Measurements from ENCODE around the gene B3GALNT1.
A peak's percentile ranks its signal among the peaks of the same experiment; 100 is the strongest.

Gene B3GALNT1, protein sequence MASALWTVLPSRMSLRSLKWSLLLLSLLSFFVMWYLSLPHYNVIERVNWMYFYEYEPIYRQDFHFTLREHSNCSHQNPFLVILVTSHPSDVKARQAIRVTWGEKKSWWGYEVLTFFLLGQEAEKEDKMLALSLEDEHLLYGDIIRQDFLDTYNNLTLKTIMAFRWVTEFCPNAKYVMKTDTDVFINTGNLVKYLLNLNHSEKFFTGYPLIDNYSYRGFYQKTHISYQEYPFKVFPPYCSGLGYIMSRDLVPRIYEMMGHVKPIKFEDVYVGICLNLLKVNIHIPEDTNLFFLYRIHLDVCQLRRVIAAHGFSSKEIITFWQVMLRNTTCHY

DNA sequence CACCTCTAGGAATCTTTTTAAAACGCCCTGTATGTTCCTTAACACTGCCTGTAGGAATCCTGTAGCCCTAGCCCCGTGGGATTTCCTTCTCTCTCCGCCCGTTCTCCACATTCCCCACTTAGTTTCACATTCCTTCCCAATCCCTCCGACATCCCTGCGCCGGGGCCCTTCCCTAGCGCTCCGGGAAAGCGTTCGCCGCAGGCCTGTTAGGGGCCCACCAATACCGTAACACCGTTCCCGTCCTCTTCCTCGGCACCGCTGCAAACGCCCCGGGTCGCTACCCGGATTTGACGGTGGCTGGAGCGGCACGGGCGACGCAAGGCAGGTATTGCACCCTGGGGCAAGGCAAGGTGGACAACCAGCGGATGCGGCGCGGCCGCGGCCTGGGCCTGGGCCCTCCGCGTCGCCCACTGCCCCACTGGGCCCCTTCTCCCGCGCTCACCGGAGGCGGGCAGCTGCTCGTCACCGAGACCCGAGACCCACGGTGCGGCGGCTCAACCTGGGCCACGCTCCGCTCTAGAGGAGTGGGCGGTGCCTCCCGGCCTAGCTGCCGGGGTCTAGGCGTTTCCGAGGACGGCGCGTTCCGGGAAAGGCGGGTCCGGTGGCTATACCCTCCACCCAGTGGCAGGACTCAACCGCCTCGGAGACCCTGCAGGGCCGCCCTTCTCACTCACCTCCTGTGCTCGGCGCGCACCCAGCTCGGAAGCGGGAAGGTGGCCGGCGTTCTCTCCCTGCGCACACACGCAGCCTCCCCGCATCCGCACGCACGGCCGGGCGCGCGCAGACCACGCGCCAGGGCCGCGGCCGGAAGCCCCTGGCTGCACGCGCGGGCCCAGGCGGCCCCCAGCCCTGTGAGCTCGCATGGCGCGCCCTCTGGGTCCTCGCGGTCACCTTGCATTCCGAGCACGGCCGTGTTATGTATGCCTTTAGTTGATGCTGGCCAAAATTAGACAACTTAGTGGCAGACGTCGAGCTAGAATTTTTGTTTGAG, at the start of gene B3GALNT1:
TSS of gene B3GALNT1 (minus strand) at position 789 of the 991 bp plus-strand sequence. CDS start 18,595 bp downstream, outside the sequence.
- peak; percentile 47 for DNase-seq (ENCODE audit: low spot score)

DNA sequence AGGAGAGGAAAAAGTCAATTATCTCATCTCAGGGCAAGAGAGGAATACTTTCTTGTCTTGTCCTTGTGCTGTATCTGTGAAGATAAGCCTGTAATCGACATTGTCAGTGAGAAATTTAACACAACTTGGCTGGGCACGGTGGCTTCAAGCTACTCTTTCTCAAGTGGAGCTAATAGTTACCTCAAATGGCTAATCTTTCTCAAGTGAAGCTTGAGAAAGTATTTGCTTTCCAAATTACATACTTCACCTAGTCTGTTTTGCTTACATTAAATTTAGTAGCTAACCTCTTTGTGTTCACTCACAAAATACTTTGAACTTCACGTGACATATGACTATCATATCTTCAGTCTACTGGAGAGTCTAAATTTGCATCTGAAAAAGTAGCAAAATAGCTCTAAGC, 48.3 kb upstream of the B3GALNT1 start:
- DNase-seq (ENCODE audit: low spot score) = no peak

DNA sequence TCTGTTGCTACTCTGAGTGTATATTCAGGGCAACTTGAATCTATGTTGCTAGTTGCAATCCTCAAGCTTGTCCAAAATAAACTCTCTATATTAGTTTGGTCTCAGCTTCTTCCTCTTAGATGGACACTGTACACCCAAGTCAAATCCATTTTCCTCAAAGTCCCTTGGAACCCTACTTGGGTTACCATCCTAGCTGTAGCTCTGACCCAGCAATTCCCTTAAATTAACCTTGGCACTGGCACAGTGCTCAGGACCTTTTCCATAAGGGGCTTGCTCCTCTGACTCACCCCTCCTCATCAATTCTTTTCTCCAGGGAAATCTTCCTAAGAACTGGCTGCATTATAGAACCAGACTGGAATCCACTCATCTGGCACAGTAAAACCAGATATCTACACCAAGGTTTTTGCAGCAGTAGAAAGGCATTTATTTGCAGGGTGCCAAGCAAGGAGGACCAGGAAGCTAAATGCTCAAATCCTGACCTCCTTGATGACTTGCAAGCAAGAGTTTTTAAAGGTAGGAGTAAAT, 44.9 kb upstream of the B3GALNT1 start:
- no peak for DNase-seq (ENCODE audit: low spot score)

DNA sequence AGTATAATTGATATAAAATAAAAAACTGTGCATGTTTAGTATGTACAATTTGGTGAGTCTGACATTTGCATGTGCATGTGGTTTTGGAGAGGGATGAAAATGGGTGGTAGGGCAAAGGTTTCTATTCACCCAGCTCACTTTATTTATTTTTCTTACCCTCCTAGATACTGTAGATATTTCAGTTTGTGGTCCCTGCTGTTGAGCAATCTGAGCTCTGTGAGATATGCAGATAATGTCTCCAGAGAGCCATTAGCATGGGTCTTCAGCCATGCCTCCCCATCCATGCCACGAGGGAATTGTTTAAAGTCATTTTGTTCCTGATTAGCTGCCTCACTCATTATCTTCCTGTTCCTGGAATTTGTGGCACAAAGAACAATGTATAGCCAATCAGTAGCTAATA, 44.4 kb upstream of the B3GALNT1 start:
- DNase-seq (ENCODE audit: low spot score) = no peak

DNA sequence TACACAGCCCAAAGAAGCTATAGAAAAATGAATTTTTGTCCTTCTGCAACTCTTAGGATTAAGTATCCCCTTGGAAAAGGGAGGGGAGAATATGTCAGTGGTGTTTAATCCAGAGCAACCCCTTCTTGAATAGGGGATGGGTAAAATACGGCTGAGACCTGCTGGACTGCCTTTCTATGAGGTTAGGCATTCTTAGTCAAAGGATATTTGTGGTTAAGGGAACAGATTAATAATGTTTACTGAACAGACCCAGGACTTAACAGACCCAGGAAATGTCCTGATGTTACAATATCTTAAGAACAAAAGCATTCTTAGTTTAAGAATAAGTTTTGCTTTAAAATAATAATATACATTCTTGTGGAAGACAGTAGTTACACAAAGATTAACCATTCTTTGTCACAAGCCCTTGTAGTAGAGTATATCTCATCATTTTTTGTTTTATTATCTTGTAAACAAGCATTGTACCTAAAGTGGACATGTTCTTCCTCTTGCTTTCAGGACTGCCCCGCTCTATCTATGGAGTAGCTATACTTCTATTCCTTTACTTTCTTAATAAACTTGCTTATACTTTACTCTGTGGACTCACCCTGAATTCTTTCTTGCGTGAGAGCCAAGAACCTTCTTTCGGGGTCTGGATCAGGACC, 43.8 kb upstream of the B3GALNT1 start:
- no peak for DNase-seq (ENCODE audit: low spot score)

DNA sequence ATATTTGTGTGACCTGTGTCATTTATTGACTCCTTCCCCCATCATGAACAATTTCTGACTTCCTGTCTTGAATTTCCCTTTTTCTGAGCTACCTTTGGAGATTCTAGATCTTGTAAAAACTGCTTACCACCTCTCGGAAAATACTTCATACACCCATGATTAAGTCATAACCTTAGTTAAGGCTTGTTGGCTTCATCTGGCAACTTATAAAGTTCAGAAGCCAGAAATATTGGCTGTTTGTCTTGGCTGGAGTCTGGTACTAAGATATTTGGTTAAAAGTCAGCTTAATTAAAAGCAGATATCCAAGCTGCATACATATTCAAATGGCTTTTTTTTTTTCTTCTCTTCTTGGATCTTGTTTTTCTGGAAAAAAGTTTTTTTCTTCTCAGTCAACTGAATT, 37.3 kb upstream of the B3GALNT1 start:
- no peak for DNase-seq (ENCODE audit: low spot score)

DNA sequence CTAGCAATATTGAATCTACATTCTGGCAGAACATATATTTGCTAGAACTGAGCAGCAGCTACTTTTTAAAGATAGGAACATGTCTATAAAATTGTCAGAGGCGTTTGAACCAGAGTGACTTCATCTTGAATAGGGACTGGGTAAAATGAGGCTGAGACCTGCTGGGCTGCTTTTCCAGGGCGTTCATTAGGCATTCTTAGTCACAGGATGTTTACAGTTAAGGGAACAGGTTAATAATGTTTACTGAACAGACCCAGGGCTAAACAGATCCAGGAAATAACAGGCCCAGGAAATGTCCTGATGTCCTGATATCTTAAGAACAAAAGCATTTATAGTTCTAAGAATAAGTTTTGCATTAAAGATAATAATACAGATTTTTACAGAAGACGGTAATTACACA, 34.5 kb upstream of the B3GALNT1 start:
- no peak for DNase-seq (ENCODE audit: low spot score)

DNA sequence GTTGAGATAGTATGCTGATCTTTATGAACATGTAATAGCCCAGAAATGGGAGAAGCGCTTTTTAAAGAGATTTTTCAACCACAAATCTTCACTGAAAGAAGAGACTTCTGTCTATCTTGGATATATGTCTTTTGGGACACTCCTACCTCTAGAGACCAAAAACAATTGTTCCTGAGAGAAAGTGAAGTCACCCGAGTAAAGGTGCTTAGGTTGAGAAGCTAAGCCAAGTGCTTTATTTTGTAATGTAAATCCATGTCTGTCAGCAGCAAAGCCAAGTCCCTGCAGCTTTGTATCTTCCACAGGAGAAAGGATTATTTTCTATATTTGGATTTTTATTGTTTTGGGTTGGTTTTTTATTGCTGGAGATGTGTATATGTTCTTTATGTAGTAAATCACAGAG, 32.1 kb upstream of the B3GALNT1 start:
- no peak for DNase-seq (ENCODE audit: low spot score)

DNA sequence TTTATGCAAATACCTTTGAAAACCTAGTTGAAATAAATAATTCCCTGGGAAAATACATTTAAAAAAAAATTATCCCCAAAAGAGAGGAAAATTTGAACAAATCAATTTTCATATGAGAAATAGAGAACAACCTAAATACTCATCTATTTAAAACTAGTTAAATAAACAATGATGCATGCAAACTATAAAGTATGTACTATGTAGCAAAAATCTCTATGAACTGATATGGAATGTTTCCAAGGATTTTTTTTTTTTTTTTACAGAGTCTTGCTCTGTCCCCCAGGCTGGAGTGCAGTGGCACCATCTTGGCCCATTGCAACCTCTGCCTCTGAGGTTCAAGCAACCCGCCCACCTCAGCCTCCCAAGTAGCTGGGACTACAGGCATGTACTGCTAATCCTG, 27.2 kb upstream of the B3GALNT1 start:
- DNase-seq (ENCODE audit: low spot score) = no peak

DNA sequence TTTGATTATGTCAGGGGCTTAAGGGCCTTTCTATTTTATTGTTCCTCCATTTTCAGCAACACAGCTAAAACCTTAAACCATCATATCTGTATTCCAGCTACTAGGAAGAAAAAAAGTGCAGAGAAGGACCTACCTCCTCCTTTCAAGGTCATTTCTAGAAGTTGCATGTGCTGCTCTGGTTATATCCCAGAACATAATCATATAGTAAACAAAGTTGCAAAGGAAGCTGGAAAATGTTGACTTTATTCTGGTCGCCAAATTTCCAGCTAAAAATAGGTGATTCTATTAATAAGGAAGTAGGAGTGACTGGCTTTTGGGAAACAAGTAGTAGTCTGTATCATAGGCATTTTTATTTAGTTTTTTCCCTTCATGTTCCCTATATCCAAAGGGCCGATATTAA, 21.3 kb upstream of the B3GALNT1 start:
- DNase-seq (ENCODE audit: low spot score) = no peak

DNA sequence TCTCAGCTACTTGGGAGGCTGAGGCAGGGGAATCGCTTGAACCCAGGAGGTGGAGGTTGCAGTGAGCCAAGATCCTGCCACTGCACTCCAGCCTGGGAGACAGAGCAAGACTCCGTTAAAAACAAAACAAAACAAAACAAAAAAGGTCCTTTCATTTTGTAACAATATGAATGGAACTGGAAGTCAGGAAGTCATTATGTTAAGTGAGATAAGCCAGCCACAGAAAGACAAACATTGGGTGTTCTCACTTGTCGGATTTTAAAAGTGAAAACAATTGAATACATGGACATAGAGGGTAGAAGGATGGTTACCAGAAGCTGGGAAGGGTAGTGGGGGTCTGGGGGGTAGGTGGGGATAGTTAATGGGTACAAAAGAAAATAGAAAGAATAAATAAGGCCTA, 12.5 kb upstream of the B3GALNT1 start:
- DNase-seq (ENCODE audit: low spot score) = no peak

DNA sequence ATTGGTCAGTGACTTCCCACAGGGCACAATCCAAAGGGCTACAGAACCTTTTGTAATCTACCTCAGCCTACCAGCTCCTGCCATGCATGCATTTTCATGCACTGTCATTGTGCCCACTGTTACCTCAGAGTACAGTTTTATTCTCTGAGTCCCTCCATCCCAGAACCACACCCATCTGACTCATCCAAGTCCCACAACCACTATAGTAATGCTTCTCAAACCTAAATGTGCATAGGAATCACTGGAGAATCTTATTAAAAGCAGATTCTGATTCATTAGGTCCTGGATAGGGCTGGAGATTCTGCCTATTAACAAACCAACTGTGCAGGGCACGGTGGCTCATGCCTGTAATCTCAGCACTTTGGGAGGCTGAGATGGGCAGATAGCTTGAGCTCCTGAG, 3.7 kb upstream of the B3GALNT1 start:
- peak; percentile 33 for DNase-seq (ENCODE audit: low spot score)

DNA sequence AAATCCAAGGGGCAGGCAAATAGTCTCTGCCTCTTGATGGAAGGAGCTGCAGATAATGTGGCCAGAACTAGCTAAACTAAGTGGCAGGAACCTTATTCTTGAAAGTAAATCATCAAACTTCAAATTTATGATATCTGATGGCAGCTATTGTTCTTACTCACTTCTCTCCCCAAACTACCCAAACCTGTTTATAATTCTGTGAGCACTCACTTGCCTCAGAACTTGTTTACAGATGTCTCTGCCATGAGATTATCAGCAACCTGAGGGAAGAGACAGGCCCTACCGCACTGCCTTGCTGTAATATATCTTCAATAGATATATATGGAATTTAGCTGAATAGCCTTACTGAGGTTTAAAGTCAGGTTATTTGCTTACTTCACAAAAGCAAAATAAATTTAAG, 2.2 kb upstream of the B3GALNT1 start:
- no peak for DNase-seq (ENCODE audit: low spot score)

DNA sequence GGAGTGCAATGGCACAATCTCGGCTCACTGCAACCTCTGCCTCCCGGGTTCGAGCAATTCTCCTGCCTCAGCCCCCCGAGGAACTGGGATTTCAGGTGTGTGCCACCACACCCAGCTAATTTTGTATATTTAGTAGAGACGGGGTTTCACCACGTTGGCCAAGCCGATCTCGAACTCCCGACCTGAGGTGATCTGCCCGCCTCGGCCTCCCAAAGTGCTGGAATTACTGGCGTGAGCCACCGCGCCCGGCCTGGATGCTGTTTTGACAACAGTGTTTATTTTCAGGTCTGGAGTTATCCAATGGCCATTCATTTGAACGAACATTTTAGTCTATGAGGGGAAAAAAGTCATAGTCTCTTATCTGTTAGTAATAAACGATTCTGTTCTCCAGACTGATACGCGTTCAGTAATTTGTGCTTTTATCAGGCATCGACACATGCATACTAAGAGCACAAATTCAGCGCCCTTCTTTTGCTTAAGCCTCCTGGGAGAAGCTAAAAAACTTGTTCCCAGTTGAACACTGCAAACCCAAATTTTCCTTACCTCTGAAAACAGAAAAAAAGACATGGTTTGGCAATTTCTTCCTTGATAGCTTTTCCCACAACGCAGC, 1.3 kb downstream of the B3GALNT1 start:
- no peak for DNase-seq (ENCODE audit: low spot score)

DNA sequence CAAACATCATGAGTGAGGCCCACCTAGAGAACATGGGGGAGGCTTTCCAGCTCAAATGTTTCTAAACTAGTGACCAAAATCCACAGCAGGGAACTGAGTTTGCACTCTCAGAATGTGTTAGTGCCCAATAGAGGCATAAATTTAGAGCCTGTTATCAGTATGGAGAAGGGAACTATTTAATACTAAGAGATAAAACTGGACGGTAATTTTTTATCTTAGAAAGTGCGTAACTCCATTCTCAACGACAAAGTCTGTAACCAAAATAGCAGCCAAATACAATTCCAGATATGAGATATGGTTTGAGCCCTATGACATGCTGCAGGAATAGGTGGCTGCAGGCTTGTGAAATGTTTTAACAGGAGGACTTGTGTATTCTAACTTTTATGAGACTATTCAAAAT, 3.5 kb downstream of the B3GALNT1 start:
- DNase-seq (ENCODE audit: low spot score) = no peak

DNA sequence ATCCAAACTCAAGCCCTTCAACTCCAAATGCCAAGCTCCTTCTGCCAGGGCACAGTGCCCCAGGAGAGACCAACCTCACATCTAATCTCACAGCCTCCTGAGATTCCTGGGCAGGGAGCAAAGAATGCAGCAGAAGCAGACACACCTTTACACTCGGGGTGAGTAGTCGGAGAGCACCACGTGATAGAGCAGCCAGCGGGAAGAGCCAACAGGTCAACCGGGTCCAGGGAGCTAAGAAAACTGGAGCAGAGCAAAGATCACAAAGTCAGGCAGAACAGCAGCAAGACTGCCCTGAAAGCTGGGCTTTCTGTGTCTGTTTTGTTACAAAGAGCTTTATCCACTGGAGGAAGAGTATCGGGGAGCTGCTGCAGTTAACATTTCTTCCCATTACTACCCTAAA, 4.2 kb downstream of the B3GALNT1 start:
- no peak for DNase-seq (ENCODE audit: low spot score)

DNA sequence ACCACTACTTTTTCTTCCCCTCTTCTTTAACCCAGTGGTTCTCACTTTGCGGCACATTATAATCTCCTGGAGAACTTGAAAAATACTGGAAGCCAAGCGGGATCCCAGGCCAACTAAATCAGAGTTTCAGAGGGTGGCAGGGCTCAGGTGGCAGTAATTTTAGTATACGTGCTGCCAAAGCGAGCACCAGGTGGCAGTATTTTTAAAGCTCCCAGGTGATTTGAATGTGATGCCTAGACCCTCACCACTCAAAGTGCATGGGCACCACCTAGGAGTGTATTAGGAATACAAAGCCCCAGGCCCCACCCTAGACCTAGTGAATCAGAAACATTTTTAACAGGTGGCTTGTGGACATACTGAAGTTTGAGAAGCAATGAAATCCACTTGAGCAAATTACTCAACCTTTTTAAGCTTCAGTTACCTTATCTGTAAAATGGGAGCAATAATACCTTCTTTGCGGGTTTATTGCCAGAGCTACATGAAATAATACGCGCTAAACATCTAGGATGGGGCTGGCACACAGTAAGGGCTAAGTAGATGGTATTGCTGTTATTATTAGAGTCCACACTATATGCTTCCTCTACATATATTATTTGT, 8.3 kb downstream of the B3GALNT1 start:
- peak; percentile 40 for DNase-seq (ENCODE audit: low spot score)

DNA sequence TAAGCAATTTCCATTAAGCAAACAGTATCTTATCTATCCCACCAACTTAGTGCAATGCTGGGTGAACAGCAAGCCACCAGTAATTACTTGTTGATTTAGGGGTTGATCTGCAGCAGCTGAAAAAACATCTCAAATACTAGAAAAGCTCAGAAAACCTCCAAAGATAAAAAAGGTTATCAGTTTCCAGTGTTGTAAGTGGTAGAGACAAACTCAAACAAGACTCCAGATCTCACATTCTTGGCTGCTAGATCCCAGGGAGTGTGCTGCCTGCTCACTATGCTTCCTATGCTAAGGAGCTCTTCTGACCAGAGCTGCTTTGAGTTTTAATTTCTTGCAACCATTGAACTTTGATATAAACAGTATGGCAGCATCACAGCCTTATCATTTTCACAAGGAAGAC, 11.3 kb downstream of the B3GALNT1 start:
- no peak for DNase-seq (ENCODE audit: low spot score)

DNA sequence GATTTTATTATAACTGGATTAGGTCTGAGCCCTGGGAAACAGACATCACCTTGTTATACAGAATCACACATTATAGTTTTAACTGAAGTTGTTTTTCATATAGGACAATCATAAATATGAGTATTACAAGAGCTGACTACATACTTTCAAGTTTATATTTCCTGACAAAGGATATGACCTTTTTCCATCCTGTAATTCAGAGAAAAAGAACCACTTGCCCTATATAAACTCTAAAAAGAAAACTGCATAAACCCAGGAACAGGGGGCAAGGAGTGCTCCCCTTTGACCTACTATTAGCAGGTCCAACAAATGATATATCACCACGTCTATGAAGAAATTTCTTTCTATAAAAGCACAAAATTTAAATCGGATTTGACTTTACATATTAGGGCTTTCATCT, 20.9 kb downstream of the B3GALNT1 start:
- no peak for DNase-seq (ENCODE audit: low spot score)

DNA sequence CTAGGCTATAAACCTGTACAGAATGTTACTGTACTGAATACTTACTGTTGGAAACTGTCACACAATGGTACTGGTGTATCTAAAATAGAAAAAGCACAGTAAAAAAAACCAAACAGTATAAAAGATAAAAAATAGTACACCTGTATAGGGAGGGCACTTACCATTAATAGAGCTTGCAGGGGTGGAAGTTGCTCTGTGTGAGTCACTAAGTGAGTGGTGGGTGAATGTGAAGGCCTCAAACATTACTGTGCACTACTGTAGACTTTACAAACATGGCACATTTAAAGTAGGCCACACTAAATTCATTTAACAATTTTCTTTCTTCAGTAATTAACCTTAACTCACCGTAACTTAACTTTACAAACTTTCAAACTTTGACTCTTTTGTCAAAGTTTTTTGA, 22.0 kb downstream of the B3GALNT1 start:
- no peak for DNase-seq (ENCODE audit: low spot score)

DNA sequence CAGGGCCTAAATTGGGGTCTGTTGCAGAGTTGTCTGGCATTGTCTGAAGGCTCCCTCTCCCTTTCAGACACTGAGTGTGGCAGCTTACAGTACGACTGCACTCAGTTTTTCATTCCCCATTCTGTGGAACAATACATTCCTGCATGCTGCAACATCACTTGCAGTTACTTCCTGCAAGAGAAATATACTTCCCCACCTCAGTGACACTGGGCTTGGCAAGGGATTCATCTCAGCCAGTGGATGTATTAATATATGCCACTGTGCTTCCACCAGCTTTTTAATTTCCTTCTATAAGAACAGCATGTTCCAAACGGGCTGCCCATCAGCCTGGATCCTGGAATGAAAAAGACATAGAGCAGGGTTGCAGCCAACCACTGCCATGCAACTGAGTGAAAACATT, 23.1 kb downstream of the B3GALNT1 start:
- DNase-seq (ENCODE audit: low spot score) = no peak

DNA sequence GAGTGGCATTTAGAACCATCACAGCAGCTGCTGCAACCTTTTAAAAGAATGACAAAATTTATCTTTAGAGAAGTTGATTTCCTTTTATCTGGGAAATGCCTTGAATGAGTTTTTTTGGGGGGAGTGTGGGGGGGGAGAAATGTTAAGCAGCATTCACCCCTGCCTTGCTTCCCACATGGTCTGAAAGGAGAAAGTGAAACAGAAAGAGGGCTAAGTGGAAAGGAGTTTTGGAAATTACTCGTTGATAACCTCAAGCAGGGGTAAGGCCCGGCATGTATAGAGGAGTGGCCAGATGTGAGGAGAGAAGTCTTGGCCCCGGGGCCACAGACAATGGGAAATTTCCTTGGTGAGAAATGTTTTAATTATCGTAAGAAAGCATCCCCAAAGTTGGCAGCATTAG, 23.5 kb downstream of the B3GALNT1 start:
- no peak for DNase-seq (ENCODE audit: low spot score)

All from SW480 (cell line).